Adrenal gland (tissue), 5 donors: ENCODE results near the gene HELT.

Experiments used
- POLR2A ChIP-seq, 2 donors: fragments of 450-650 bp; IDR thresholded peaks; one replicate each; pipeline ENCODE4 v1.6.1; 2017; ENCODE audit warnings: antibody characterized with exemption in 2 of 2, mild to moderate bottlenecking in 2 of 2, moderate library complexity in 1 of 2
- TF ChIP-seq, protein P1 (sequence below), 6 experiments: fragments of 450-650 bp in 4 of 6; fragments of 200-600 bp in 2 of 6; sonication (generic) in 1 of 6; IDR thresholded peaks; 1 replicate in 5 of 6; 2 replicates in 1 of 6; pipeline versions ENCODE4 v1.5.1 to v1.8.0; 2016 to 2021; ENCODE audit warnings: antibody characterized with exemption in 6 of 6, mild to moderate bottlenecking in 2 of 6, moderate library complexity in 1 of 6
- donor health status: DM: no; HTN: no; CAD: no.

DNA sequence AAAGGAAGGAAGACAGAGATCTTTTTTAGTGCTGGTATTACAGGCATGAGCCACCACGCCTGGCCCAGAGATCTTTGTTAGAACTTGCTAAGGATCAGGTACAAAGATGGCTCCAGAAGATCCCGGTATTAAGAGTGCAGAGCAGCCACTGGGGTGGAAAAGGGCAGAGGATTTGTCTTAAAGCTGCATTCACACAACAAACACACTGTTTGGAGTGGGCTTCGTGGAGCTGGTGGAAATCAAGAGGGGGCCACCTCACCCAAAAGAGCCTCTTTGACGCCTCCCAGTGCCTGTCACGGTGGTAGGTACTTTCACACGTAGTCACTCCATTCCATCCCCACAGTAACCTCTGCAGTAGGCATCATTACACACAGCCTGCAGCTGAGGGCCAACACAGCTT lies 13.3 kb downstream of the HELT start:
- TF ChIP-seq, protein P1, sequence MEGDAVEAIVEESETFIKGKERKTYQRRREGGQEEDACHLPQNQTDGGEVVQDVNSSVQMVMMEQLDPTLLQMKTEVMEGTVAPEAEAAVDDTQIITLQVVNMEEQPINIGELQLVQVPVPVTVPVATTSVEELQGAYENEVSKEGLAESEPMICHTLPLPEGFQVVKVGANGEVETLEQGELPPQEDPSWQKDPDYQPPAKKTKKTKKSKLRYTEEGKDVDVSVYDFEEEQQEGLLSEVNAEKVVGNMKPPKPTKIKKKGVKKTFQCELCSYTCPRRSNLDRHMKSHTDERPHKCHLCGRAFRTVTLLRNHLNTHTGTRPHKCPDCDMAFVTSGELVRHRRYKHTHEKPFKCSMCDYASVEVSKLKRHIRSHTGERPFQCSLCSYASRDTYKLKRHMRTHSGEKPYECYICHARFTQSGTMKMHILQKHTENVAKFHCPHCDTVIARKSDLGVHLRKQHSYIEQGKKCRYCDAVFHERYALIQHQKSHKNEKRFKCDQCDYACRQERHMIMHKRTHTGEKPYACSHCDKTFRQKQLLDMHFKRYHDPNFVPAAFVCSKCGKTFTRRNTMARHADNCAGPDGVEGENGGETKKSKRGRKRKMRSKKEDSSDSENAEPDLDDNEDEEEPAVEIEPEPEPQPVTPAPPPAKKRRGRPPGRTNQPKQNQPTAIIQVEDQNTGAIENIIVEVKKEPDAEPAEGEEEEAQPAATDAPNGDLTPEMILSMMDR (IDR thresholded peaks at IDR 0.05), result no peak
- TF ChIP-seq POLR2A (IDR thresholded peaks at IDR 0.05), result no peak
